ENCODE measurements around the gene YBEY.

GRCh38 chr21:46286648-46287002 lies 483 bp downstream of the YBEY start:
- TF ChIP-seq, protein P1, sequence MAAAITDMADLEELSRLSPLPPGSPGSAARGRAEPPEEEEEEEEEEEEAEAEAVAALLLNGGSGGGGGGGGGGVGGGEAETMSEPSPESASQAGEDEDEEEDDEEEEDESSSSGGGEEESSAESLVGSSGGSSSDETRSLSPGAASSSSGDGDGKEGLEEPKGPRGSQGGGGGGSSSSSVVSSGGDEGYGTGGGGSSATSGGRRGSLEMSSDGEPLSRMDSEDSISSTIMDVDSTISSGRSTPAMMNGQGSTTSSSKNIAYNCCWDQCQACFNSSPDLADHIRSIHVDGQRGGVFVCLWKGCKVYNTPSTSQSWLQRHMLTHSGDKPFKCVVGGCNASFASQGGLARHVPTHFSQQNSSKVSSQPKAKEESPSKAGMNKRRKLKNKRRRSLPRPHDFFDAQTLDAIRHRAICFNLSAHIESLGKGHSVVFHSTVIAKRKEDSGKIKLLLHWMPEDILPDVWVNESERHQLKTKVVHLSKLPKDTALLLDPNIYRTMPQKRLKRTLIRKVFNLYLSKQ (tag by site-specific recombination; IDR thresholded peaks at IDR 0.05; ENCODE audit: borderline replicate concordance): no peak
- no peak for TF ChIP-seq ZNF423 (tag by site-specific recombination; IDR thresholded peaks at IDR 0.05)
- no peak for TF ChIP-seq ZNF701 (tag by site-specific recombination; IDR thresholded peaks at IDR 0.05)
- TF ChIP-seq ZFP3 (tag by site-specific recombination; IDR thresholded peaks at IDR 0.05; ENCODE audit: low read depth): no peak
- no peak for TF ChIP-seq ZFP41 (tag by site-specific recombination; IDR thresholded peaks at IDR 0.05; ENCODE audit: borderline replicate concordance)
- TF ChIP-seq ZNF561 (tag by site-specific recombination; IDR thresholded peaks at IDR 0.05; ENCODE audit: borderline replicate concordance): no peak
- no peak for TF ChIP-seq ATF2 (tag by site-specific recombination; IDR thresholded peaks at IDR 0.05; ENCODE audit: low read depth)
